GM21786 (cell line): Measurements from ENCODE around the gene ZBTB16.

Experiments used
- ATAC-seq: cut with Tn5 transposase; IDR thresholded peaks from one replicate; pipeline ENCODE4 v1.9.1; 2021; ENCODE audit not compliant: unreplicated experiment

ZBTB16 gene

GRCh38 chr11:114082767-114083181 is 23.3 kb downstream of the ZBTB16 start:
- no peak for ATAC-seq

- ATAC-seq, result no peak
Measured at GRCh38 chr11:114083391-114084252, 24.1 kb downstream of the ZBTB16 start.

- ATAC-seq, result no peak
Measured at GRCh38 chr11:114084414-114084813, 24.9 kb downstream of the ZBTB16 start.

- no peak for ATAC-seq
Measured at GRCh38 chr11:114085965-114086793, 26.7 kb downstream of the ZBTB16 start.

- no peak for ATAC-seq
Measured at GRCh38 chr11:114087025-114087424, 27.5 kb downstream of the ZBTB16 start.

GRCh38 chr11:114088216-114088615 is 28.7 kb downstream of the ZBTB16 start:
- no peak for ATAC-seq

GRCh38 chr11:114088836-114089235 is 29.3 kb downstream of the ZBTB16 start:
- no peak for ATAC-seq

GRCh38 chr11:114089748-114090147 is 30.2 kb downstream of the ZBTB16 start:
- ATAC-seq, result no peak

GRCh38 chr11:114090225-114090910 is 30.9 kb downstream of the ZBTB16 start:
- ATAC-seq, result no peak

GRCh38 chr11:114090976-114091375 is 31.5 kb downstream of the ZBTB16 start:
- no peak for ATAC-seq

- no peak for ATAC-seq
Measured at GRCh38 chr11:114091516-114092397, 32.2 kb downstream of the ZBTB16 start.

GRCh38 chr11:114092478-114092877 is 33.0 kb downstream of the ZBTB16 start:
- ATAC-seq, result no peak

- ATAC-seq, result no peak
Measured at GRCh38 chr11:114092953-114093352, 33.4 kb downstream of the ZBTB16 start.

- ATAC-seq, result no peak
Measured at GRCh38 chr11:114094516-114094915, 35.0 kb downstream of the ZBTB16 start.

- ATAC-seq, result no peak
Measured at GRCh38 chr11:114095899-114096298, 36.4 kb downstream of the ZBTB16 start.

GRCh38 chr11:114097832-114098231 is 38.3 kb downstream of the ZBTB16 start:
- no peak for ATAC-seq

- no peak for ATAC-seq
Measured at GRCh38 chr11:114098927-114099326, 39.4 kb downstream of the ZBTB16 start.

- ATAC-seq, result no peak
Measured at GRCh38 chr11:114099392-114100178, 40.1 kb downstream of the ZBTB16 start.

GRCh38 chr11:114102993-114103896 is 43.7 kb downstream of the ZBTB16 start:
- ATAC-seq, result no peak
